DND-41 (cell line): ENCODE results near the gene STAT4.

Experiments used
- EZH2 ChIP-seq: IDR thresholded peaks from 3 replicates; pipeline ENCODE4 v1.6.1; 2012; ENCODE audit warnings: borderline replicate concordance, low read depth, mild to moderate bottlenecking, moderate library complexity, low read length, inconsistent platforms; ENCODE audit not compliant: severe bottlenecking
- TF ChIP-seq, protein P1 (sequence below): IDR thresholded peaks from 2 replicates; pipeline ENCODE4 v1.5.1; 2012; ENCODE audit warnings: borderline replicate concordance, low read length, moderate library complexity, mild to moderate bottlenecking; ENCODE audit not compliant: poor library complexity, severe bottlenecking; ENCODE audit errors: extremely low read depth

DNA sequence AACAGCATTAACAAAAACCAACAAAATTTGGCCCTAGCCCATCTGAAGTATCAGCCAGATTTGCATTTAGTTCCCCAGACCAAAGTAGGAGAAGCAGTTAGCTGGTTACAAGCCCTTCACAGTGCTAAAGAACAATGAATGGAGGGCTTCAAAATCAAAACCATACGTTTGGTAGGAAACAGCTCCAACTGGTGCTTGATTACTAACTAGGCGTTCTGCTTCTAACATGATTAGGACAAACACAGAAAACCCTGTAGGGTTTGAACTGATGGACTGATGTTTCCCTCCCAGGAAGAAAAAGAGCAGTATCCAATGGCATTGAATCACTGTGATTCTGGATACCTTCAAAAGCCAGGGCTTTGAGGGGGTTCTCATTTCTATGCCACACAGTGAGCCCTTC lies 20.5 kb upstream of the STAT4 start:
- TF ChIP-seq, protein P1, sequence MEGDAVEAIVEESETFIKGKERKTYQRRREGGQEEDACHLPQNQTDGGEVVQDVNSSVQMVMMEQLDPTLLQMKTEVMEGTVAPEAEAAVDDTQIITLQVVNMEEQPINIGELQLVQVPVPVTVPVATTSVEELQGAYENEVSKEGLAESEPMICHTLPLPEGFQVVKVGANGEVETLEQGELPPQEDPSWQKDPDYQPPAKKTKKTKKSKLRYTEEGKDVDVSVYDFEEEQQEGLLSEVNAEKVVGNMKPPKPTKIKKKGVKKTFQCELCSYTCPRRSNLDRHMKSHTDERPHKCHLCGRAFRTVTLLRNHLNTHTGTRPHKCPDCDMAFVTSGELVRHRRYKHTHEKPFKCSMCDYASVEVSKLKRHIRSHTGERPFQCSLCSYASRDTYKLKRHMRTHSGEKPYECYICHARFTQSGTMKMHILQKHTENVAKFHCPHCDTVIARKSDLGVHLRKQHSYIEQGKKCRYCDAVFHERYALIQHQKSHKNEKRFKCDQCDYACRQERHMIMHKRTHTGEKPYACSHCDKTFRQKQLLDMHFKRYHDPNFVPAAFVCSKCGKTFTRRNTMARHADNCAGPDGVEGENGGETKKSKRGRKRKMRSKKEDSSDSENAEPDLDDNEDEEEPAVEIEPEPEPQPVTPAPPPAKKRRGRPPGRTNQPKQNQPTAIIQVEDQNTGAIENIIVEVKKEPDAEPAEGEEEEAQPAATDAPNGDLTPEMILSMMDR, result no peak
- TF ChIP-seq EZH2, result no peak
